AG09319 (cell line): ENCODE measurements around the gene PPP1R1A.

Experiments used
- DNase-seq: peaks from one replicate; pipeline ENCODE4 v3.0.0-alpha.2; 2010; ENCODE audit warnings: low read depth; ENCODE audit errors: extremely low read depth
- TF ChIP-seq, protein P1 (sequence below): IDR thresholded peaks from 2 replicates; pipeline ENCODE4 v1.5.1; 2011; ENCODE audit warnings: low read depth, mild to moderate bottlenecking, inconsistent platforms, low read length, moderate library complexity

PPP1R1A gene

DNA sequence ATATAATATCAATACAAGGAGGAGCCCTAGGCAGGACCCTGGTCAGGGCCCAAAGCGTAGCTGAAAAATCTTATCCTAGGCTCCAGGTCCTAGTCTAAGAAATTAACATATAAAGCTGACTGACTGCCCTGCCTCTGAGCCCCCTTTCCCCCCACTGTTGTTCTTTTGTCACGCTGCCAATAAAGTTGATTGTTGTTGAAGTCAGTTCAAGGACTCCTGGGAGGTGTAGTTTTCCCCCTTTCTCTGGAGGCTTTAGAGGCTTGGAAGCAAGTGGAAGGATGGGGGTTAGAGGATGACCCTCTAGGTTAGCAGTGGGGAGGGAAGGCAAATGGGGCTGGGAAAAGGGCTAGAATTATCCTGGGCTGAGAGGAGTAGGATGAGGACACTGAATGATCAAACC is 3.2 kb downstream of the PPP1R1A start:
- DNase-seq, result no peak
- TF ChIP-seq, protein P1, sequence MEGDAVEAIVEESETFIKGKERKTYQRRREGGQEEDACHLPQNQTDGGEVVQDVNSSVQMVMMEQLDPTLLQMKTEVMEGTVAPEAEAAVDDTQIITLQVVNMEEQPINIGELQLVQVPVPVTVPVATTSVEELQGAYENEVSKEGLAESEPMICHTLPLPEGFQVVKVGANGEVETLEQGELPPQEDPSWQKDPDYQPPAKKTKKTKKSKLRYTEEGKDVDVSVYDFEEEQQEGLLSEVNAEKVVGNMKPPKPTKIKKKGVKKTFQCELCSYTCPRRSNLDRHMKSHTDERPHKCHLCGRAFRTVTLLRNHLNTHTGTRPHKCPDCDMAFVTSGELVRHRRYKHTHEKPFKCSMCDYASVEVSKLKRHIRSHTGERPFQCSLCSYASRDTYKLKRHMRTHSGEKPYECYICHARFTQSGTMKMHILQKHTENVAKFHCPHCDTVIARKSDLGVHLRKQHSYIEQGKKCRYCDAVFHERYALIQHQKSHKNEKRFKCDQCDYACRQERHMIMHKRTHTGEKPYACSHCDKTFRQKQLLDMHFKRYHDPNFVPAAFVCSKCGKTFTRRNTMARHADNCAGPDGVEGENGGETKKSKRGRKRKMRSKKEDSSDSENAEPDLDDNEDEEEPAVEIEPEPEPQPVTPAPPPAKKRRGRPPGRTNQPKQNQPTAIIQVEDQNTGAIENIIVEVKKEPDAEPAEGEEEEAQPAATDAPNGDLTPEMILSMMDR, result no peak

DNA sequence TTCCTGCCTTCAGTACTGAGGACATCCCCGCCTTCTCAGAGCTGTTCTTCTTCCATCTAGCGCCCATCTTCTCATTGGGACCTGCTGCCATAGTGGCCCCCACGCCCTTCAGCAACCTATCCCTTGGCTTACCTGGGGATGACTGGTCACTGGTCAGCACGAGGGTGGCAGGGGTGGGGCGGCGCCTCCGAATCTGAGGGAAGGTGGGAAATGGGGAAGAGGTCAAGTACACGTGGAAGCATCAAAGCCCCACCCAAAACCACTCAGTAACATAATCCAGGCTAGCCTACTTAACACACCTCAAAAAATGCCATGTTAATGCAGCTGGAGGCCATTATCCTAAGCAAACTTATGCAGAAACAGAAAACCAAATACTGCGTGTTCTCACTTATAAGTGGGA is 4.3 kb downstream of the PPP1R1A start:
- TF ChIP-seq, protein P1, result no peak
- DNase-seq, result no peak

DNA sequence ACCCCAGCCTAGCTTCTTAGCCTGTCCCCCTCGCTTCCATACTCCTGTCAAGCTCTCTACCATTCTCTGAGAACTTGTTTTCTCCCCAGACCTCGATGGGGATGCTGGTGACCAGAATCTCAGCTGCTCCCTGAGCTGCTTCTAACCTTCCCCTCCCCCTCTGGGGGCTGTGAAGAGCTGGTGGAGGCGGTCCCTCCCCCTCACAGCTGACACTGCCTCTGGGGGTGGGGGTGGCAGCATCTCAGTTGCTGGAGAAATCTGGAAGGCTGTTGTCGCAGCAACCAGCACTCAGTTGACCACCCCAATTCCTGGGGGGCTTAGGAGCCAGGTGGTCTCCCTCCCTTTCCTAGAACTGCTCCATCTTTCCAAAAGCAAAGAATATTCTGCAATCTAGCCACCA is 4.7 kb downstream of the PPP1R1A start:
- TF ChIP-seq, protein P1, result no peak
- no peak for DNase-seq

DNA sequence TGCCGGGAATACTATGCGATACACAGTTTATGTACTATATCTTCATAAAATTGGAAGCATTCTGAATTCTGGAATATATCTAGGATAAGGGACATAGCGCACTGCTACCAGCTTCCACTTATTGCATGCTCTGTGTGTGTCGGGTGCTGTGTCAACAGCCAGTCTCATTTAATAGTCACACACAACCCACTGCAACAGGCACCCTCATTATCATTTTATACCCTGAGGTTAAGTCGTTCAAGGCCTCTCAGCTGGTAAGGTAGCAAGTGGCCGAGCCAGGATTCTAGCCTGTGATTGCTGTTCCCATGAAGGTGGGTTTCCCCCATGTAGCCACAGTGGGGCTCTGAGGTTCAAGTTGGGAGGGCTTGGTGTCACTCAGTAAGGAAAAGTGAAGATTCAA is 7.0 kb downstream of the PPP1R1A start:
- no peak for DNase-seq
- TF ChIP-seq, protein P1, result no peak

DNA sequence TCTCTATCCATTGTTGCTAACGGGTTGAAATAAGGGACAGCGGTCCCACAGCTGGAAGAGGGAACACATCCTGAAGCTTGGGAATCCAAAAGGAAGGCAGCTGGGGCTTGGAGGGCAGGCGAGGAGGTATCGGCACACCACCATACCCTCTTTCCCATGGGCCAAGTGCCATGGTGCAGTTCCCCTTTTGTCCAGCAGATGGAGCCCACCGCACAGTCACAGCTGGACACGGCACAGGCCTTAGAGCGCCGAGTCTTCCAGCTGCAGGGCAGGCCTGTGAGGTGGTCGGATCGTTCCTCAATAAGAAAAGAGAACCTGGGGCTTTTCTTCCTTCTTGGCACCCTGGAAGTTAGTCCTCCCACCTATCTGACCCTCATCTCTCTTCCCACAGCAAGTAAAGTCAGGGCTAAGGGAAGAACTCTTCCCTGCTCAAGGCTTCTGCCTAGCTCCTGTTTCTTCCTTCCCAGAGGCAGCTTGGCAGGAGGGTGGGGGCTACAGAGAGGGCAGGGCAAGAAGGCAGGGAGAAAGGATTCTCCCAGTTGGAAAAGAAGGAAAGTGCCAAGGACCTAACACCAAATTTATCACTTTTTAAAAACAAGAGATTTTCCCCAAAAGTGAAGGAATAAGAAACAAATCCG is 8.6 kb downstream of the PPP1R1A start:
- TF ChIP-seq, protein P1, result peak; percentile 99
- DNase-seq, result peak; percentile 32

DNA sequence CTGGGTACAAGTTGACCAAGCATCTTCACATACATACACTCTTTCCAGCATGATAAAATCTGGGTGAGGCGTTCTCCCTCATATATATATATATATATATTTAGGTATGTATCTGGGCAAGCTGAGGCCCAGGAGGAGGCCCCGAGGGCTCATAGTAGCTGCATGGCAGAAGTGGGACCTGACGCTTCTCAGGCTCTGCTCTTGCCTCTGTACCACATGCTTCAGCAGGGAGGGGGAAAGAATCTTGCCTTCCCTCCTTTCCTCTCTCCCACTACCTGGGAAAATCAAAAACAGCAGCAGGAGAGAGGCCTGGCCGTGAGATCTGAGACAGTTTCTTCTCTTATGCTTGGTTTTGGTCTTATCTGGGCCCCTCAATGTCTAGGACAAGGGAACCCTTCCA is 9.2 kb downstream of the PPP1R1A start:
- no peak for DNase-seq

DNA sequence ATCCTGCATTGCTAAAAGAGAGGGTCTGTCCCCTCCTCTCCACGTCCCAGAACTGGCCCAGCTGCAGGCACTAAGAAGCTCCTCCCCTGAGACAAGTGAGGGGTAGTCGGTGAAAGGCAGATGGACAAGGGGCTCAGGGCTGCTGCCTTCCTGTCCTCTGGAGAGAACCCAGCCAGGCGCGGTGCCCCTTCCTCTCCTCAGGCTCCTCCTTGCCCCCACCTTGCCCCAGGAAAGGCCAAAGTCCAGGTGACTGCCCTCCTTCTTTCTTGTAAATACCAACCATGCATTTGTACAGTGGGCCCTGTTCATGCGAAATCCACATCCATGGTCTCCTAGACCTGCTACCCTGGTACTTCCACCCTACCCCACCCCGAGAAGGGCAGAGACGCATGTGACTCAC is 9.7 kb downstream of the PPP1R1A start:
- TF ChIP-seq, protein P1, result no peak
- no peak for DNase-seq

More for the DNA sequence above, 9.2 kb downstream of the PPP1R1A start:
- TF ChIP-seq, protein P1, result no peak
